Osteocyte (in vitro differentiated cells): ENCODE measurements around the gene FLVCR2. TPM values are rescaled to one million over a fixed set of nuclear protein-coding genes. Genes with fewer than 3 reads are reported as not detected.

Source experiments
- DNase-seq: peaks from one replicate; pipeline ENCODE4 v3.0.0; 2021; ENCODE audit warnings: mixed read lengths; ENCODE audit not compliant: unreplicated experiment; ENCODE audit errors: extremely low spot score
- H3K27ac Mint-ChIP-seq: one replicate; pipeline ENCODE4 v1.8.0; 2021; ENCODE audit warnings: mild to moderate bottlenecking, mixed read lengths; ENCODE audit not compliant: unreplicated experiment
- H3K27me3 Mint-ChIP-seq: one replicate; pipeline ENCODE4 v1.8.0; 2021; ENCODE audit warnings: mixed read lengths; ENCODE audit not compliant: unreplicated experiment
- H3K36me3 Mint-ChIP-seq: one replicate; pipeline ENCODE4 v1.8.0; 2021; ENCODE audit warnings: mixed read lengths; ENCODE audit not compliant: unreplicated experiment
- H3K4me1 Mint-ChIP-seq: one replicate; pipeline ENCODE4 v1.8.0; 2021; ENCODE audit warnings: mixed read lengths; ENCODE audit not compliant: unreplicated experiment
- H3K4me3 Mint-ChIP-seq: one replicate; pipeline ENCODE4 v1.8.0; 2021; ENCODE audit warnings: mild to moderate bottlenecking, moderate library complexity, mixed read lengths; ENCODE audit not compliant: unreplicated experiment
- H3K9me3 Mint-ChIP-seq: one replicate; pipeline ENCODE4 v1.8.0; 2021; ENCODE audit warnings: mixed read lengths; ENCODE audit not compliant: unreplicated experiment
- CTCF ChIP-seq: fragments of 200-600 bp; sonication (generic); IDR thresholded peaks from 2 replicates; pipeline ENCODE4 v1.5.0; 2021; ENCODE audit warnings: antibody characterized with exemption, mild to moderate bottlenecking, moderate library complexity
- total RNA-seq: library from RNA; stranded (reverse); gene quantifications from 2 replicates; pipeline ENCODE4 v1.2.1, GENCODE V29; 2021

FLVCR2 gene
- total RNA-seq, 1 donor from 2014 or later: 0.94 TPM

- peaks cover 27% of the 10 kb centered on the region for H3K36me3 Mint-ChIP-seq
- H3K27me3 Mint-ChIP-seq: no peaks in the 10 kb centered on the region
- H3K4me1 Mint-ChIP-seq: peaks cover 15% of the 10 kb centered on the region
- TF ChIP-seq CTCF: no peak
- no peak overlapping the region for H3K4me3 Mint-ChIP-seq
- DNase-seq: no peak
- H3K27ac Mint-ChIP-seq: no peak overlapping the region
- H3K9me3 Mint-ChIP-seq: no peaks in the 10 kb centered on the region
Measured at GRCh38 chr14:75655235-75655634, 76.8 kb downstream of the FLVCR2 start.

GRCh38 chr14:75657331-75657730 lies 78.9 kb downstream of the FLVCR2 start:
- no peak for TF ChIP-seq CTCF
- H3K36me3 Mint-ChIP-seq: peaks cover 12% of the 10 kb centered on the region
- H3K27me3 Mint-ChIP-seq: no peaks in the 10 kb centered on the region
- H3K4me1 Mint-ChIP-seq: peaks cover 21% of the 10 kb centered on the region
- H3K27ac Mint-ChIP-seq: no peak overlapping the region
- no peak for DNase-seq
- no peaks in the 10 kb centered on the region for H3K9me3 Mint-ChIP-seq
- H3K4me3 Mint-ChIP-seq: no peak overlapping the region

DNA sequence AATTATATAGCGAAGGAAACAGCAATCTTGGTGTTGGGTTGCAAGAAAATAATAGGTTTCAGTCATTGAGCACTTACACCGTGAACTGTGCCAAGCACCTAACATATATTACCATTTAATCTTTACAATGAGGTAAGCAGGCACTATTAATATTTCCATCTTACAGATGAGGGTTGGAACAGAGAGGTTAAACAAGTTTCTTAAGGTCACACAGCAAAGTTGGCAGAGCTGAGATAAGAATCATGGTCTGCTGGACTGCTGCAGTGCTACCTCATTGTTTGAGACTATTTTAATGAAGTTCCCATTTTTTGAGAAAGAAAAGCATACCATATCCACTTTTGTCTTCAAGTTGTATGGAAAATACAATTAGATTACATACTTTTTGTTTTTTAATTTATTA lies 80.5 kb downstream of the FLVCR2 start:
- Mint-ChIP-seq H3K36me3 (peaks cover 11% of the 10 kb centered on the region), H3K27ac (no peak overlapping the region), H3K4me3 (no peak overlapping the region), H3K4me1 (peaks cover 22% of the 10 kb centered on the region), H3K27me3 (no peaks in the 10 kb centered on the region), H3K9me3 (no peaks in the 10 kb centered on the region)
- no peak for TF ChIP-seq CTCF
- no peak for DNase-seq

GRCh38 chr14:75660238-75660629 lies 81.8 kb downstream of the FLVCR2 start:
- no peak for DNase-seq
- H3K4me1 Mint-ChIP-seq: peaks cover 21% of the 10 kb centered on the region
- H3K36me3 Mint-ChIP-seq: peaks cover 9% of the 10 kb centered on the region
- H3K27me3 Mint-ChIP-seq: no peaks in the 10 kb centered on the region
- H3K27ac Mint-ChIP-seq: peak overlapping the region; percentile 91
- H3K9me3 Mint-ChIP-seq: no peaks in the 10 kb centered on the region
- H3K4me3 Mint-ChIP-seq: peak overlapping the region; percentile 96
- no peak for TF ChIP-seq CTCF

DNA sequence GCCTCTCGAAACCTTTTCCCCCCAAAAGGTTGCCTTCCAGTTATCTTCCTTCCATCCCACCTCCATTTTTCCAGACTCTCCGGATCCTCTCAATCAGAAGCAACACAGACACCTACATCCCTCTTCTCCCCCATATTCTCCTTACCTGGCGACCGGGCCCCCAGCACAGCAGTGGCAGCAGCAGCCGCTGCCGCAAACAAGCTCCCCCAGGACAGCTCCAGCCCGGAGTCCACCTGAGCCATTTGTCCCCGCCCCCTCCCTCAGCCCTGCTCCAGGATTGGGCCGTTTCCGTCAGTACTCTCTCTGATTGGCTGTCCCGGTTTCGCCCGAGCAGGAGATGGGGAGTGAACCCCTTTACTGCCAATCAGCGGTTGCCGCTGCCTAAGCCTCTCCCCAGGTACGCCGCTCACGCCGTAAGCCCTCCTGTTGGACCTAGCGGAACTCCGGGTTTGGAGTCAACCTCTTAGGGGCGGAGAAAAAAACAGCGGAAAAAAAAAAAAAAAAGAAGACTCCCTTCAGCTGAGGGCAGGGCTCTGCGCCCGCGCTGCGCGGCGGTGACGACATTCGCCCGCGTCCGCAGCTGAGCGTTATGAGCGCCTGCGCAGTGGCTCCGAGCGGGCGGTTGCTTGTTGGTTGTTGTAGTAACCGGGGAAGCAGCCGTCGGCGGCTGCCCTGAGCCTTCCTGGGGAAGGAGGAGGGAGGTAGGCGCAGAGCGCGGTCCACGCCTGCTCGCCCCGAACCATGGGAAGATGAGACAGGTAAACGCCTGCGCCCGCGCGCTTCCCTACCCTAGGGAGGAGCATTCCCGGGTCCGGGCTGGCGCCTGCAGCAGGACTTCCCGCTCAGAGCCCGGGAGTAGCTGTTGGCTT lies 82.4 kb downstream of the FLVCR2 start, which contains the start of the genes ERG28 and TTLL5:
Gene ERG28 (minus strand): TSS at position 247 of the 869 bp plus-strand sequence. CDS start 3,374 bp downstream, outside the sequence.
Gene TTLL5 (plus strand): TSS at position 617 of the 869 bp plus-strand sequence. CDS start 1,904 bp downstream, outside the sequence.
- no peak for TF ChIP-seq CTCF
- peak; percentile 98 for DNase-seq
- peak within 1 kb of the TSS; percentile 96 for H3K4me3 Mint-ChIP-seq
- H3K36me3 Mint-ChIP-seq: peaks cover 9% of the 10 kb centered on the region
- H3K27me3 Mint-ChIP-seq: no peaks in the 10 kb centered on the region
- H3K4me1 Mint-ChIP-seq: peaks cover 21% of the 10 kb centered on the region
- peak within 1 kb of the TSS; percentile 91 for H3K27ac Mint-ChIP-seq
- no peaks in the 10 kb centered on the region for H3K9me3 Mint-ChIP-seq
